Activated CD4-positive, CD25-positive, alpha-beta regulatory T cell treated with anti-CD3 and anti-CD28 coated beads, Interleukin-2, amount 50 U/mL, for 16 hours (primary cell): Measurements from ENCODE around the gene HIC1.

Source experiments
- DNase-seq: peaks from one replicate; pipeline ENCODE4 v3.0.0-alpha.2; 2020; ENCODE audit warnings: low read depth, low spot score

Gene HIC1

DNA sequence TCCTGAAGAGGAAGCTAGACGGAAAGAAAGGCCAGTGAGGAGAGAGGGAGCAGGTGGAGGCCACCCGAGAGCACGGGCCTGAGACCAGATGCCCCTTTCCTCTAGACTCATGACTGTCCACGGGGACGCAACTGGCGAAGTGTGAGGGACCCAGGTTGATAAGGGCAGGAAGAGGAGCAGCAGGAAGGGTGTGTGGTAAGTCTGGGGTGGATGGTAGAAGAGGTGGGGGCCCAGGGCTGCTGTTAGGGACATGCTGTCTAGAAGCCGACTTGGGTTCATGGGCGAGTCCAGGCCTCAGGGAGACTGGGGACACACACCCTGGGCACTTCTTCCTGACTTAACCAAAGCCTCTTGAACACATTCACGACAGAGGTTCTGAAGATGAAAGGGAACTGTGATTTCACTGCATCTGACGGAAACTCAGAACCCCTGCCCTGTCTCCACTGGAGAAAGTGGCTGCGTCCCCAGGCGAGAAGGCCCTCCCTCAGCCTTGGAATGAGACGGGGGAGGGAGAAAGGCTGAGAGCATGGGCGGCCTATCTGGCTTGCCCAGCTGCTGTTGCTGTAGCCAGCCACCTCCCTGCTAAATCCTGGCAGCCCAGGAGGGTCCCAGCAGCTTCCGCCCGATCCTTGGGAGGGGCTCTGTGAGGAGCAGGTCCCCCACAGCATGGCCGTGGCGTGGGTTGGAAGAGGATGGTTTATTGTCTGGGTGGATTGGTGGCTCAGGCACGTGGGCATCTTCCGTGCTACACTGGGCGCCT lies 6.0 kb downstream of the HIC1 start:
- no peak for DNase-seq

DNA sequence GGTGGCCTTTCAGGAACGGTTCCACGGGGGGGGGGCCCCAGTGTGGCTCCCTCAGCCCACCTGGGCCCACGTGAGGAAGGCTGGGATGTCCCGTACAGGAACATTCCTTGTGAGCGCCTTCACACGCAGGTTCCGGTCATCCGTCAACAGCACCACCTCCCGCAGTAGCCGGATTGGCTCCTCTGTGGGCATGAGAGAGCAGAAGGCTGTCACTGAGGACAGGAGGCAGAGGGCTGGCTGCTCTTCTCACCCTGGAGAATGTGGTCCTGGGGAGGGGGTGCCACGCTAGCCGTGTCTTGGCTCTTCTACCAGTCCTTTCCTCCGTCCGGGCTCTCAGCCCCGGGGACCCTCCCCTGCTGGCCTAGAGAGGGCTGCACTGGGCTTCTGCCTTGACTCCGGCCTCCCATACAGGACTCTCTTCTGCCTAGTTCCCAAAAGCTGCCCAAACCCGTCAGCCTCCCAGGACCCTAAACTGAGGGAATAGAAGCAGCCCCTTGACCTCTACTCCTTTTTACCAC lies 6.6 kb downstream of the HIC1 start:
- DNase-seq, result no peak

DNA sequence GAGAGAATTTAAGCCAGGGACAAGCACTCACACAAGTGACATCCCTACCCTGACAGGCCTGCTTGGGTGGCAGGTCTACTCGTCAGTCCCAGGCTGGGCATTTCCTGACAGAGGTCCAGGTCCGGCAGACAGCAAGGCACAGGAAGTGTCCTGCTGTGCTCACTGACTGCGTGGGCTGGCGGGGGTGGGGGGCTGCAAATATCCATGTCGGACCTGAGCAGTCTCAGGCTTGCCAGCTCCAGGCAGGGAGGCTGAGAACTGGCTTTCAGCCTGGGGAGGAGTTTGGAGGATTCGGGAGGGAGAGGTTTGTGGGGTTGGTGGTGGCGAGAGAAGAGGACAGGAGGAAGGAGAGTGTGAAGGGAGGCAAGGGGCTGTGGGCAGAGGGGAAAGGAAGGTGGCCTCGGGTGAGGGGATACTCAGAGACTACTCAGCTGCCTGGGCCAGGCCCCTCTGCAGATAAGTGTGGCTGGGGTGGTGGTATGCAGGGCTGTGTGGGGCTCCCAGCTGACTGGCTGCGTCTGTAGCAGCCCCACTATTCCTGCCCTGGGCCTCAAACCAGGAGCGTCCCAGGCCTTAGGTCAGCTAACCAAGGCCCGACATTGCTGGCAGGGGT lies 7.8 kb downstream of the HIC1 start:
- DNase-seq, result no peak

DNA sequence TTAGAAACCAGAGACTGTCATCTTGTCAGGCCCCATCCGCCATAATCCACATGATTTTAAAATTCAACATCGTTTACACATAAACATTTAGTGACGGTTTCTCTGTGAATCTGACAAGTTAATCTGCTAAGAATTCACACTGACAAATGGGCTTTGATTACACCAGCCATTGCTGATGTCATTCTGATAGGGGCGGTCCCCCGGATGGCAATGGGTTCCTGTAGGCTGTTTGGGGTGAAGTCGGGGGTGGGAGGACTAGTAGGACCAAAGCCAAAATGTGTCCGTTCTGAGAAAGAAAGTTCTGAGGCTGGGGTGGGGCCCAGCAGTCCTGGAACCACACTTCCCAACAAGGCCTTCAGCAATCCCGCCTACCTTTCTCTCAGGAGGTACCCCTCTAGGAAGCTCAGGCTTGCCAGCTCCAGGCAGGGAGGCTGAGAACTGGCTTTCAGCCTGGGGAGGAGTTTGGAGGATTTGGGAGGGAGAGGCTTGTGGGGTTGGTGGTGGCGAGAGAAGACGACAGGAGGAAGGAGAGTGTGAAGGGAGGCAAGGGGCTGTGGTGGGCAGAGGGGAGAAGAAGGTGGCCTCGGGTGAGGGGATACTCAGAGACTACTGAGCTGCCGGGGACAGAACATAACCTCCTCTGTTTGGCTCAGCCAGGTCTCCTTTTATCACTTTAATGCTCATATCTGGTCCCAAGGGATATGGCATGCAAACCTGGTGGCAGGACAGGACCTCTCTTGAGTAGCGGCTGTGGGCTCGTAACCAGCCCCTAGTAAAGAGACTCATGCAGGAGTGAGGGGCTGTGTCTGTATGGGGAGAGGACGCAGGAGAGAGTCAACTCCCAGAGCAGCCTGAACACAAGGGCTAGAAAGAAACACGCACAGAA lies 8.6 kb downstream of the HIC1 start:
- DNase-seq, result no peak

DNA sequence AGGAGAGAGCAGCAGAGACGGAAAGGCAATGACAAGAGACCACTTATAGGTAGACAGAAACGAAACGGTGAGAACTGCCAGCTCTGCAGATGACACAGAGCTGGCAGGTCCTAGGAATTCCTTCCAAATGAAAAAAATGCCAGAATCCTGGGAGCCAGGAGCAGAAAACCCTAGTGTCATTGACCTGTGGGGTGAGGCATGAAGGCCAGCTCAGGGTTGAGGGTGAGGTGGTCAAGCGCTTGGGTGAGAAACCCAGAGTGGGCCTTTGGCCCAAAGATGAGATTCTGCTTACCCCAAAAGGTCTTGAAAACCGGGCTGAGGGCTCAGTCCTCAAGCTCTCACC lies 9.2 kb downstream of the HIC1 start:
- no peak for DNase-seq

DNA sequence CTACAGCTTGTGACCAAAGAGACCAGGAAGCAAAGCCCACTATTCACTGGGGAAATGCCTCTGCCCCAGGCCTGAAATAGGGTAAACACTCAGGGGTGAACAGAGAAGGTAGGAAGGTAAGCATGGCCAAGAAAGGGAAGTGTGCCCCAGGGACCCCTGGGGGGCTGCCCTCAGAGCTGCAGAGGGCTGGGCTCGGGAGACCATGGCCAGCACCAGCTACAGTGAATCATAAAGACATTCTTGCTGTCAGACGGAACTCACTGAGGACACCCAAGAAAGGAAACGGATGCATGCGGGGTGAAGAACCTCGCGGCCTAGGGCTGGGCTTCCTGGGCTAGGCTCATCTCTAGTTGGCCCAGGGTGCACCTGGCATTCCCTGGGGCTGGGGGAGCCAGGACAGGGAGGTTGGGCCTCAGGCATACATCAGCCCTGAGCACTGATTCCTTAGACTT lies 9.6 kb downstream of the HIC1 start:
- no peak for DNase-seq

DNA sequence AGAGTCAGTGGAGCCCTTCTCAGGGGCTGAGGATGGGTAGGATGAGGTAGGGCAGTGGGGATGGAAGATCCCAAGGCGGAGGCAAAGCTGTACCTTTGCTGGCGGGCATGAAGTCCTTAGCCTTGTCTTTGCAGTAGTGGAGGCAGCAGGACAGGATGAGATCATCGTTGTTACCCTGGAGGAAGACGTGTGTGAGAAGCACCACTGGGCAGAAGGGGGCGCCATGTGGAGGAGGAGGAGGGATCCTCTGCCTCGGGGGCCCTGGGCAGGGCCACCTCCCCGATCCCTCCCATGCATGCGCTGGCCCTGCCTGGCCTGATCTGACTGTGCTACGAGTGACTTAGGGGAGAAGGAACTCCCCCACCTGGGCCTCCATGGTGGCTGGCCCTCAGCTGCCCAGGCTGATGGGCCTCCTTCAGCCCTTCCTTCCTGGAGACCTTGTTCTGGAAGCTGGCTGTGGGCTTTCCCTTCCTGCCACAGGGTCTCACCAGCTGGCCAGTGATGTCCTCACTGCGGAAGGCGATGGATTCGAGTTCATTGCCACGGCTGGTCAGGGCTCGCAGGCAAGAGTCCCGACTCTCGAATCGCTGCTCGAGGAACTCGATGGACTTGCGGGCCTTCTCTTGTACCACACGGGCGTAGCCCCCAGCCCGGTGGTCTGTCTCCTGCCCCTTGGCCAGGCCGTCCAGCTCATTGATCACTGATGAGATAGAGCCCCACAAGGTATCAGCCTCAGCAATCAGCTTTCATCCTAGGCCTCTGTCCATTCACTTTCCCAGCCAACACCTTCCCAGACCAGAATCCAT lies 10.3 kb downstream of the HIC1 start:
- DNase-seq, result no peak

DNA sequence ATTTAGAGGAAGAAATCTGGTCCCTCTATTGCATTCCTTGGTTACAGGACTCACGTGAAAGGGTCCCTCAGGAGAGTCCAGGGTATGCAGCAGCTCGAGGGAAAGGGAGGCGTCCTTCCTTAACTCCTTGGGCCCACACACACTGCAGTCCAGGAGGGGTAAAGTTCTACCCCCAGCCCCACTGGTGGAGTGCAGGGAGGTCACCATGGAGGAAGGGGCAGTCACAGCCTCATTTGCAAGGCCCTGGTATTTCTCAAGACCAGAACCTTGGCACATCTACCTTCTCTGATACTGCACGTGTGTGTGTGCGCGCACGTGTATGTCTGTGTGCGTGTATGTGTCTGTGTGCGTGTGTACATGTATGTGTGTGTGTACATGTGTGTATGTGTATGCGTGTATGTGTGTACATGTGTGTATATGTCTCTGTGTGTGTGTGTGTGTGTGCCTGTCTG lies 11.1 kb downstream of the HIC1 start:
- DNase-seq, result no peak

DNA sequence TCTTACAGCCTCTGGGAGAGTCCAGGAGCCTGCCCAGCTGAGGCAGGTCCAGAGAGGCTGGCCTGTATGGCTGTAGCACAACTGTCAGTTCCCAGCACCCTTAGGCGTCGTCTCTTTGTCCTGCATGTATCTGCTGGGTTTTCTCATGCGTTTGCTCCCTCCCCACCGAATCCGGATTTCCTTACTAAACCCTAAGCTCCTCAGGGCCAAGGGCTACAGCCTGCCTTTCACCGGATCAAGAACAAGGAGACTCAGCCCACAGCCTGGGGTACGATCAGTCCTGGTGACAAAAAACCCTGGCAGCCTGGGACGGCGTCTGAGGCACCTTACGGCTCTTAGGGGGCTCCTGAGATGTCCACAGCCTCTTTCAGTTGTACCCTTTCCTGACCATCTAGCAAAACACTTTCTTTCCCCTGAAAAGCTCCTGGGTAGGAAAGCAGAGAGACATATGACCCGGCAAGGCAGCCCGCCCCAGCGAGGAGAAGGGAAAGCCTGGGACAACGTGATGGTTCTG lies 12.2 kb downstream of the HIC1 start:
- no peak for DNase-seq

DNA sequence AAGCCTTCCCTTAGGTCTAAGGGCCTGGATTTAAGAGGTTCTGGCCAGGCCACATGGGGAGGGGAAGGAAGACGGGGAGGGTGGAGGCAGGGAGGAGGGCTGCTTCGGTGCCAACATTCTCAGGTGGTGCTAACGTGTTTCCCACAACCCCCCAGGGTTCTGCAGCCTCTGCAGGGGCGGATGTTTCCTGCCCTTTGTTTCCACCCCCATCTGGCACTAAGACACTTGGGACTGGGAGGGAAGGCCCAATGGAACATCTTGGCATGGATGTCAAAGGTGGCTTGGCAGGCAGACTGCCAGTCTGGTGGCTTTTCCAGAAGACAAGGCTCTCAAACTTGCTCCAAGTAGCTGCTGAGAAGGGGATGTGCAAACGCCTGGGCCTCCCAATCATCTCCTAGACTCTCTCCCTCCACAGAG lies 12.7 kb downstream of the HIC1 start:
- DNase-seq, result no peak

DNA sequence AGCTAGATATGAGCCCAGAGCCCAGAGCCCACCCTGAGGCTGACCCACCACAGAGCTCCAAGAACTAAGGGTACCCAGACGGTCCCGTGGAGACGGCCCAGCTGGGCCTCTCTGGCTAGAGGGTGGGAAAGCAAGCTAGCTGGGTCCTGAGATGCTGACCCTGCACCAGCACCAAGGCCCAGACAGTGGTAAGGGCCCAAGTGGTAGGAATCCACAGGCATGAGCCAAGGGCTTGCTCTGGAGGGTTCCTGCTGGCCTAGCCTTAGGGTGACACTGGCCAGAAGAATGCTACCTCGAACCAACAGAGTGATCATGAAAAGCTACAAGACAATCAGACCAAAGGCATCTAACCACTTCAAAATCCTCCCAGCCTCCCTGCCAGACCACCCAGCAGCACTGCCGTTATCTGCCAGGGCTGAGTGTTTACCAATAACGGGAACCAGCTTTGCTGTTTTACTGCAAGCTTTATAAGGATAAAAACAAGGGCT lies 13.2 kb downstream of the HIC1 start:
- no peak for DNase-seq

DNA sequence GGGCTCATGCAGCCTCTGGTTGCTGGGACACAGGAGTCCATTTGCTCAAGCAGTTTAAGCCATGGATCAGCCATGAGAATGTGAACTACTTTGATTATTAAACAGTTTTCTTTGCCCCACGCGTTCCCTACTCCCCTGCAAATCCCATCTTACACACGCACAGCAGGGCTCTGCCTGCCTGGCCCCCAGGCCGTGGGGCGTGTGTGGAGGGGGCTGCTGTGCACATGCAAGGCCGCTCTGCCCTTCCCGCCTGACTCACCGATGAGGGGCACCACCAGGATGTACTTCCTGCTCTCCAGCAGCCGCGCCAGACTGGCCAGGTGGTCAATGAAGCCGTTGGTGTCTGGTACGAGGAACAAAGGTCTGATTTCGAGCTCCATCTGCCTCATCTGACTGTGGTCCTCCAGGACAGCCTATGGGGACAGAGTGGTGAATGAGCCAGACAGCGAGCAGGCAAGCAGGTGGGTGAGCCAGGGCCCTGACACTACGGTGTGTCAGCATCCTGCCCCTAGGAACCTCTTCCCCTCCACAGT lies 13.7 kb downstream of the HIC1 start:
- no peak for DNase-seq

DNA sequence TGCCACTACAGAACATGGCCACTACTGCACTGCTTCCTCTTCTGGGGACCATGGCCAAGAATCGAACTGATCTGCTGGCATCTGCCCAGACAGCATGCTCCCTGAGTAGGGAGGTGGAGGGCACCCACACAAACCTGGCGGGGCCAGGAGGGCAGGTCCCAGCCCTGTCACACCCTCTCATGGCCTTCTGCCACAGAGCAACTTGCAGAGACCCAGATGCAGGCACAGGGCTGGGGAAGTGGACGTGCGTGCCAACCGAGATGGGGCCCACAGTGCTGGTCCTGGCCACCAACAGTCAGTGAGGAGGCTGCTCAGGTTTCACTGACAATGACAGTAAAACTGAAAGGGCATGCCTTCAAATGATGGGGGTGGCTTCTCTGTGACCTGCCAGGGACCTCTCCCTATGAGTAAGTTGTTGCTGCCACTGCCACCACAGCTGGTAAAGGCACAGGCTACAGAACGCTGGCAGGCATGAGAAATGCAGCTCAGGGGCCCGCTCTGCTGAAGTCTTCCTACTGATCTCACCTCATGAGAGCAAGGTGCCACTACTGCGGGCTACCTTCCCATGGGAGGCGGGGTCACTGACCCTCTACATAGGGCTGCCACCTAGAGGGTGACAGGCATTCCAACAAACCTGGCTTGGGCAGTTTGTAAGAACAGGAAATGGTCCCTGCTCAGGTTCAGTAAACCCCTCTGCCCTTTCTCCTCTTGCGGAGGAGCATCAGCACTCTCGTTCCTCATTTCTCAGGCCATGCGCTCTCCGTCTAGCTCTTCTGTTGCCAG lies 15.5 kb downstream of the HIC1 start:
- peak; percentile 21 for DNase-seq

DNA sequence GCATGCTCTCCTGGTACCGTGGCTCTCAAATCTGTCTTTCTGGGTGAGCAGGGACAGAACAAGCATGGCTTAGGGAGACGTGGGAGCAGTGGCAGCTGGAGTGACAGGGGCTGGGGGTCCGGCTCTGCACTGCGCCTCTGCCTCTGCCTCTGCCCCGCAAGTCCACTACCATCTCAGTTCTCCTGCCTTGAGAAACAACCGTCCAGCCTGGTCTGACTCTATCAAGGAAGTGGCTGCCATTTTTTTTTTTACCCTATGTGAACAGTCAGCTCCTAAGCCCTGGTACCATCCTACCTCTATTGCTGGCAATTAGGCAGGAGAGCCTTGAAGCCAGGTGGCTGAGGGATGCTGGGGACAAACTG lies 16.1 kb downstream of the HIC1 start:
- DNase-seq, result no peak

DNA sequence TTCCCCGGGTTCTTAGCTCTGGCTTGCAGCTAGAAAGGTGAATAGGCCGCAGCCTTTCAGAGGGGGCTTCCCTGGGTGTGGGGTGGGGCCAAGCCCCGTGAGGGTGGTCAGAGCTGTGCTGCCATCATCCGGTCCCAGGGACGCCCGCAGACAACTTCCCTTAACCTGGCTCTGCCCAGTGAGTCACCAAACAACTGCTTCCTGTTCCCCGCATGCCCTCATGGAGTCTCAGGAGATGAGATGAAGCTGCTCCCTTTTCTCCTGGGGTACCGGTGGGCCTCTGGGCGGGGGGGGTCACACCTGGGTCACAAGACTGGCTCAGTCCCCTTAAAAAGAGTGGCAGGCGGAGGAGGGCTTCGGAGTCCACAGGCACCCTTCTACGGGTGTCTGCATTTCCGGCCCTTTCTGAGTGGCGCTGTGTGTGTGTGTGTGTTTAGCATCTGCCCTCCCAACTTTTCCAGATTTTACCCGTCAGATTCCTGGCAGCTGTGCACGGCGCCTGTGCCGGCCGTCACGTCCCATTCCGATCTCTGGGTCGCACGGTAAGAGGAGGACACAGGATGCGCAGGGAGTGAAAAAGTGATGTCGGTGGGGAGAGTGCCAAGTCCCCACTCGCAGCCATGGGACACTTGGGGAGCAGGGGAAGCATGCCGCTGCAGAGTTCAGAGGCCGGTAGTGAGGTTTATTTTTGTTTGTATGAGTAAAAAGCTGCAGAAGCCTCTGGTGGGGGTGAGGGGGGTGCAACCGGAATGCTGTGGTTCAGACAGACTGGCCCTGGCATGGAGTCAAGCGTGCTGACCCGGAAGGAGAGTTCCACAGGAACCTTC lies 16.8 kb downstream of the HIC1 start:
- no peak for DNase-seq

DNA sequence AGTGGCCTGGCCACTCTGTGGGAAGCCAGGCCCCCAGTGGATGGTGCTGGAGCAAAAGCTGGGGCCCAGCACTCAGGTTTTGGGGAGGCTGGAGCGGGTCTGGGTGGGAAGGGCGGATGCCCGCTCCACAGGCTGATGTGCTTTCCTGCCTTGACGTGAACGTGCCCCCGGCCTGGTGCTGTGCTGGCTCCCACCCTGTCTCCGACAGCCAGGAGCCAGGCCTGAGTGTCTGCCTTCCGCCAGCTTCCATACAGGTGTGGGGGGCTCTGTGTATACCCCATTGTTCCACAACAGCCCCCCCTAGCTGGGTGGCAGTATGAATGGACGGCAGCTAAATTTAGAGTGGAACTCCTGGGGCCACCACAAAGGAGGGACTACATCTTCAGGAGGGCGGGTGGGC lies 20.0 kb downstream of the HIC1 start:
- DNase-seq, result no peak

DNA sequence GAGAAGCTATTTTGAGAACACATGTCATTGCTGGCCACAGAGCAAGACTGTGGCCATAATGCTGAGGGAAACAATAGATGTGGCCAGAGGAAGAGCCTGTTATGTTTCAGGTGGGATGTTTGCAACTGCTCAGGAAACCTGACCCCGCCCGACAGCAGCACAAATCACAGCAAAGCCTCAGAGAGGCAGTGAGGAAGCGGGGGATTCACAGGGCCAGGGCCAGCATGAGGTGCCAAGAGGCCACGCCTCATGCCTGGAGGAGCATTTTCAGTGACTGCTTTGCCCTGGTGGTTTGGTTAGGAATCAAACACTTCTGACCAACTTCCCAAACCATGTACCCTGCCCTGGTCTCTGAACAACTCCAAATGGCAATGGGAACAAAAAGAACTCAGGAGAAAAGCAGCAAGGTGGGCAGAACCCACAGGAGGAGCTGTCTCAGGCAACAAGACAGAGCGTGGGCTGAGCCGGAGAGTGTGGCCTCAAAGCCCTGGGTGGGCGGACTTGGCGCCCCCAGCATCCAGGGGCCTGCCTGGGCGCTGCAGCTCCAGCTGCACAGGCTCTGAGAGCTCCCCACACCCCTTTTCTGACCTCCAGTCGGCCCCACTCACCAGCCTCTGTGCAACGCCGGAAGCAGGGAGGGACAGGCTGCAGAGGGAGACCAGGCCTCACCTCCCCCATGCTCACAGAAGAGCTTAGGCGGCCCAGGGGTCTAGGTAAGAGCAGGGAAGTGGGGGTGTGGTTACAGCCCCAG lies 20.6 kb downstream of the HIC1 start:
- no peak for DNase-seq
